GM19193 (cell line): ENCODE results near the gene GRAMD2A.

Source experiments
- POLR2A ChIP-seq: IDR thresholded peaks from 4 replicates; pipeline ENCODE4 v1.6.1; 2011; ENCODE audit not compliant: insufficient read depth, insufficient read length; ENCODE audit errors: extremely low read depth

Gene GRAMD2A

DNA sequence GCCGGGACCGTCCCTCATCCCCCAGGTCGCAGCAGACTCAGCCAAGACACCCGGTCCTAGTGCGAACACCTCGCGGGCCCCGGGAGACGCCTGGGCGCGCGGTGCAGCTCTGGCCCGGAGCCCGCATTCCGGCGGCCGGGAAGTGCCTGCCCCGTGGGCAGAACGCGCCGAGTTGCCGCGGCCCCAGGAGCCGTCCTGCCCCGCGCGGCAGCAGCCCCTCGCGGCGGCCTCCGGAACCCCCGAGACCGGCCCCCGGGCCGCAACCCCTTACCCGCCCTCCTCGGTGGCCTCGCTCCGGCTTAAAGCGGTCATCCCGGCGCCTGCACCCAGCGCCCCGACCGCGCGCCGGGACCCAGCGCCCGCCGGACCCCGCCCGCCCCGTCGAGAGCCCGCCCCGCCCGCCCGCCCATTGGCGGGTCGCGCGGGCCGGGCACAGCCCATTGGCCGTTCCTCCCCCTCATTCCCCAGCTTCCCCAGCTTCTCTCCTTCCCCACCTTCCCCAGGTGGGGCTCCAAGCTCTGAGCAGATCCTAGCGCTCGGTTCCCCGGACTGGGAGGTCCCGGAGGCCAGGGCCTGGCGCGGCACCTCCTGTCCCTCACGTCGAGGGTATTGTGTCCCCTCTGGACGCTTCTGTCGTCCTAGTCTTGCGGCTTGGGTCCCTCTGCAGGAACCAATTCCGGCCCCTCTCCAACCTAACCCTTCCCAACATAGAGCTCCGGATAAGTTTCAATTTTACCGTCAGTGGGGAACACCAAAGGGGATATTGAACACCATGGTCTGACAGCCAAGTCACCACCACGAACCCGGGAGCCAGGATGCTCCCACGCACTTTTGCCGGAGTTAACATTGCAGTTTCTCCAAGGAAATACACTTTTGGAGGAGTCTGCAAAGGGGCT lies at the start of gene GRAMD2A:
TSS of gene GRAMD2A (minus strand) at position 328 of the 896 bp plus-strand sequence.
- no peak for TF ChIP-seq POLR2A

DNA sequence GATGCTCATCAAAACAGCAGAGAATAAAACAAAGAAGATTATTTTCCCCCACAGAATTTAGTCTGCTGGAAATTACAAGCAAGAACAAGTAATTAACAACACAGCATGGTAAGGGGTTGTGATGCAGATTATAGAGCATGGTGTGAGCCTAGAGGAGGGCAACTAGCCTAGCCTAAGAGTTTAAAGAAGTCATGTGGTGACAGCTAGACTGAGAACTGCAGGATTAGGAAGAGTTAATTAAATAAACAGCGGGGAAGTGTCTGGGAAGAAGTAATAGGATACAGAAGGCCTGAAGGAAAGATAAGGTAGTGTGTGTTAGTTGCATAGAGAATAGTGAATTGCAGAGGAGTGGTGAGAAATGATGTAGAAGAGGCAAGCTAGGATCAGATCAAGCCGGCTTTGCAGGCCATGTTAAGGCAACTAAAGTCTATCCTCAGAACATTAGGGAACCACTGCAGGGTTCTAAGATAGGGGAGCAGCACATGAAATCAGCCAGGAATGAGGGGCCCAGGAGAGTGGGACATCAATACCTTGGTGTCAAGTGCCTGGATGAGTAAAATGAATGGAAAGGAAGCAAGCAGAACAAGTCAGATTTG lies 45.3 kb upstream of the GRAMD2A start:
- TF ChIP-seq POLR2A: no peak

DNA sequence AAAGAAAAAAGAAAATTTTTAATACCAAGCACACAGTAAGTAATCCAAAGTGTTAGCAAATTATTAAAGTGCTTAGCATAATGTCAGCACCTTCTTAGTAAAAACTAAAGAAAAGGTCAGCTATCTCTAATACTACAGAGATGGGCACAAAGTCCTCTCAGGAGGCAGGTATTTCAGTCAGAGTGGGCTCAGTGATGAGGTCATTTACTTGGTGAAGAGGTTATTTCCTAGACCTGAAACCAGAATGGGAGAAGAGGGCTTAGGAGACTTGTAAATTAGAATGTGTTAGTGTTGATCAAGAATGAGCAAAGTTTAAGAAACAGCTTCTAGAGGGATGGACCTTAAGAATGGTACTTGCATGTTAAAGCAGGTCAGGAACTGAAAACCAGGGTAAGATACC lies 42.1 kb upstream of the GRAMD2A start:
- TF ChIP-seq POLR2A: no peak

DNA sequence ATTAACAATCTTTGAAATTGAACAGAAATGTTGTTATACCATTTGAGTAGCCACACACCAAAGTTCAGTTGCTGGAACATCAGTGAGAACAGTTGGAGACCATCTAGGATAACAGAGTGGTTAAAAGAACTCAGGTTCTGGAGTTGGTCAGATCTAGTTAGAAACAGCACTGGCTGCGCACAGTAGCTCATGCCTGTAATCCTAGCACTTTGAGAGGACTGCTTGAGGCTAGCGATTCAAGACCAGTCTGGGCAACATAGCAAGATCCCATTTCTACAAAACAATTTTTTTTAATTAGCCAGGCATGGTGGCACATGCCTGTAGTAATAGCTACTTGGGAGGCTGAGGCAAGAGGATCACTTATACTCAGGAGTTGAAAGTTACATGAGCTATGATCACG lies 41.0 kb upstream of the GRAMD2A start:
- TF ChIP-seq POLR2A: no peak

DNA sequence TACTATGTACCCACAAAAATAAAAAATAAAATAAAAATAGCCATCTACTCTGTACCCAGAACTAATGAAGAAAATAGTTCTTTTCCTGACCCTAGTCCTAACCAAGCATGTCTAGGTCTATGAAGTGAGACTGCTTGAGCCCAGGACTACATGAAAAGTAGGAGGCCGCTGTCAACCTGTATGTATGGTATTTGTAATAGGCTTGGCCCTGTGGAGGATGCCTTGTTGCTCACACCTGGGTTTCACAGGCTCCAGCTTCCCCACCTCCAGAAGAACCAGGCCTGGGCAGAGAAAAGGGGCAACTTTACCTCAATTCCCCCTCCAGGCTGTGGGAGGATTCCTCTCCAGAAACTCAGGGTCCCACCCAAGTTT lies 40.3 kb upstream of the GRAMD2A start:
- TF ChIP-seq POLR2A: no peak

DNA sequence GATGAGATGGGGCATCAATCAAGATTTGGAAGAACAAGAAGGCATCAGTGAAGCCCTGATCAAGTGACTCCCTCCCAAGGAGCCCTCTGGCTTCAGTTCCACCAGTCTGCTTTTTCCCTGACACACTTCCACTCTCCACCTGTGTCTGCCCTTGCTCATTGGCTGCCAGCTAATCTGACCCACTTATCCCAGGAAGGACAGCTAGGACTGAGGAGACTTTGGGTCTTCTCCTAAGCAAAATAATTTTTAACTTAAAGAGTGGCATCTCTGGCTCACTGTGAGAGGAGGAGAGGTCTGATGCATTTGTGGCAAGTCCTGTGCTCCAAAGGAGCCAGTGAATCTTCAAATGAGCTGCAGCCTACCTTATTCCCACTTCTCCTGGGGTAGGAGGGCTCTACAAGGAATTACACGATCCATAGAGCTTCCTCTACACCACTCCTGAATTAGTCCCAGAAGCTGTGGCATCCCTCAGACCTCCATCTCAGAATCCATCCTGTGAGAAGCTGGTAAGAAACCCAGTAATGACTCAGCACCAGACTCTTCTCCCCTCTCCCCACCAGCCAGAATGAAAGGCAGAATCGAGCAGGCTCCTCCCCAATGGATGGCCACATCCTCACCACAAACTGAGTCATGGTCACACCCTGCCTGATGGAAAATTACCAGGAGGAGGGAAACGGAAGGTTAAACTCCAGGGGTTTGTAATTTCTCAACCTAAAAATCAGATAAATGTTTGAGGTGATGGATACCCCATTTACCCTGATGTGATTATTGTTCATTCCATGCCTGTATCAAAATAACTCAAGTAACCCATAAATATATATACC lies 39.7 kb upstream of the GRAMD2A start:
- peak; percentile 29 for TF ChIP-seq POLR2A

DNA sequence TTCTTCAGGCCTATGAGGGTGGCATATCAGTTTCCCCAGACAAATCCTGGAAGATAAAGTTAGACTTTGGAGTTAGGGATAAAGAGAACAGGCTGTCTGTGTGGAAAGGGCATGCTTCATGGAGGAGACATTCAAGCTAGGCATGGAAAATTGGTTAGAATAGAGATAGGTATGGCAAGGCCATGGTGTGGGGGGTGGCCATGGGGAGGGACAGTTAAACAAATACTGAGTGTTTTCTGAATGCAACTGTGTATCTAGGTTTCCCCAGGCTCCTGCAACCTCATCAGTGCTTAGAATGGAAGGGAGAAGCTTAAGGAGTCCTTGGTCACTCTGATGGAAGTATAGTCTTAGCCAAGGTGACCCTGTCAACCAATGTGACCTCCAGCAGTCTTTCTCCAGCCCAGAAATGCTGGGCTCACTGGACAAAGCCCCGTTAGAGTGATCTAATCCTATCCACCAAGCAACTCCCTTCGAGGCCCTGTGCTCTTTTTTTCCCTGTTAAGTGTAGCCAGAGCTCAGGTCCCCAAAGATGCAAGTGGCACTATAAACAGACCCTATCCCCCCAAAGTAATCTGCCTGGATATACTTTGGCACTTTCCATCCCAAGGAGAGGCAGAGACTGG lies 38.9 kb upstream of the GRAMD2A start:
- no peak for TF ChIP-seq POLR2A

DNA sequence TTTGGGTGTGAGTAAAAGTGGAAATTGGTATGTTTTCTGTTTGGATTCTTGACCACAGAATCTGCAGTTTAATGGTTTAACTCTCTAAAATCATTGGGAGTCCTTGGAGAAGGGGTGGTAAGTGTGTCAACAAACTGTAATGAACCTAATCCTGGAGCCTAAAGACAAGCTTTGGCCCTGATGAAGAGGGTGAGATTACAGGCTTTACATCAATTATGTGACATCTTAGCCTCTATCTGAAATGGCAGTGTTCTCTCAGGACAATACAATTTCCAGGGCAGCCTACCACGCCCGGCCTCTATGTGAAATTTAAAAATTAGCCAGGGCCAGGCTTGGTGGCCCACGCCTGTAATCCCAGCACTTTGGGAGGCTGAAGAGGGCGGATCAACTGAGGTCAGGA lies 37.7 kb upstream of the GRAMD2A start:
- TF ChIP-seq POLR2A: no peak

DNA sequence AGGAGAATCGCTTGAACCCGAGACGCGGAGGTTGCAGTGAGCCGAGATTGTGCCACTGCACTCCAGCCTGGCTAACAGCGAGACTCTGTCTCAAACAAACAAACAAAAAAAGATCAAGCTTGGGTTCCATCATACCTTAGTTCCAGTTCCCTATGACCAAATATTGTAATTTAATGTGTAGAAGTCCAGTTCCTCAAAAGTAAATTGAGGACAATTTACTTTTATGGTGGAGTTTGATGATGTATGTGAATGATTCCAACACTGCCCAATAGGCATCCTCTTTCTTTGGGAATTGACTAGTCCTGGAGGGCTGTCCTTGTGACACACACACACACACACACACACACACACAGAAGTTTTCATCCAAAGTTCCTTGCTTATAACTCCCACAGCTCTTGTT lies 36.2 kb upstream of the GRAMD2A start:
- TF ChIP-seq POLR2A: no peak

DNA sequence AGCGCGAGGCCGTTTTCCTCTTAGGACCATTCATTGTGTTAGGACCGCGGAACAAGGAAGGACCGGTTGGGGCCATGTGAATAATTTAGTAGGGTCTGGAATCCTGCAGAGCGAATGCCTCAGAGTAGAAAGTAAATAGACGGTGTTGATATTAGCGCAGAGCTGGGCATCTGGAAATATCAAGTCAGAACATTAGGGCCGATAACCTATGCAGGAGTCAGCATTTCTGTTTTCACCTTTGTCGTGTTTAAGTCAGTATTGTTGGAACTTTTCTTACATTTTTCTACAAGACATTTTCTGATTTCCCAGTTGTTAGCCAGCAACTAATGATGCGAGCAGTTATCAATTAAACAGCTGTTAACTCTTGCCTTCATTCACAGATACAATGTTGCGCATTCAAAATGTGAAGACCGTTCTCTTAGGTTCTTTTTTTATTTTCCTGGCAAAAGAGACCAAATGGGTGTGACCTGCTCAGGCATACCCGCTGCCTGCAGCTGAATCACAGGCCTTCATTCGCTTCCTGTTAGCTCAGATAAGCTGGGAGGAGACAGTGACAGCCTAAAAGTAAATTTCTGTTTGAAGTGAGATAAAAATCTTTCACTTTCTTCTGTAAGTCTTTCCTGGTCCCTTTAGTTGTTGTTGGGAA lies 34.4 kb upstream of the GRAMD2A start:
- no peak for TF ChIP-seq POLR2A

DNA sequence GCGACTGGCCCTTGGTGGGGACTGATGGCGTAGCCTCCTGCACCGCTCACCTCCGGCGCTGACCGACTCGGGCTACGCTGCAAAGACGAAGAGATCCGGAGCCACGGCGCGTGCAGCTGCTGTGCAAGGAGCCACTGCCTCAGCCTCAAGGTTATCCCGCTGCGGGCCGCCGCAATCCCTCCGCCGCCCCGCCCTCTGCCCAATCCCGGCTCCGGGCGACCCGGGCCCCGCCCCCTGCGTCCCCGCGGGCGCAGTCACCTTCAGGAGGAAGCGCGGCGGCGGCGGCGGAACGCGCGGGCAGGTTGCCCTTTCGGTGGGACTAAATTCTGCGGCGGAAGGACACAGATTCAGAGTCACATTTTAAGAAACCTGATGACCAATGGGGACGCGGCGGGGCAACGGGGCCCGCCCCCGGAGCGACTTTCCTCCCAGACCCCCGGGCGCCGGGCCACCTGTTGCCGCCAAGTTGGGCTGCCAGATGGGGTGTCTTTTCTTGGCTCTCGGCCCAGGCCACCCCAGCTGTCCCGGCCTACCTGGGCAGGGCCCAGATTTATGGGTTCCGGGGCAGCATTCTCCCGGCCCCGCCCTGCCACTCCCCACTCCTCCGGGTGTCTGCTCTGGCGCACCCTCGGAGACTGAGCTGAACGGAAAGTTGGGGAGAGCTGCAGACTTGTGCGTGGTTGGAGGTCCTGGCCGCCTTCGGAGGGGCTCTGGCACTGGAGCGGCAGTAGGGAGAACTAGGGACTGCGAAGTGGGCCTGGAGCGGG lies 33.7 kb upstream of the GRAMD2A start, which contains the start of gene PKM:
TSS of gene PKM (minus strand) at position 125 of the 767 bp plus-strand sequence. CDS start 12,093 bp downstream, outside the sequence.
- TF ChIP-seq POLR2A: peak; percentile 100

DNA sequence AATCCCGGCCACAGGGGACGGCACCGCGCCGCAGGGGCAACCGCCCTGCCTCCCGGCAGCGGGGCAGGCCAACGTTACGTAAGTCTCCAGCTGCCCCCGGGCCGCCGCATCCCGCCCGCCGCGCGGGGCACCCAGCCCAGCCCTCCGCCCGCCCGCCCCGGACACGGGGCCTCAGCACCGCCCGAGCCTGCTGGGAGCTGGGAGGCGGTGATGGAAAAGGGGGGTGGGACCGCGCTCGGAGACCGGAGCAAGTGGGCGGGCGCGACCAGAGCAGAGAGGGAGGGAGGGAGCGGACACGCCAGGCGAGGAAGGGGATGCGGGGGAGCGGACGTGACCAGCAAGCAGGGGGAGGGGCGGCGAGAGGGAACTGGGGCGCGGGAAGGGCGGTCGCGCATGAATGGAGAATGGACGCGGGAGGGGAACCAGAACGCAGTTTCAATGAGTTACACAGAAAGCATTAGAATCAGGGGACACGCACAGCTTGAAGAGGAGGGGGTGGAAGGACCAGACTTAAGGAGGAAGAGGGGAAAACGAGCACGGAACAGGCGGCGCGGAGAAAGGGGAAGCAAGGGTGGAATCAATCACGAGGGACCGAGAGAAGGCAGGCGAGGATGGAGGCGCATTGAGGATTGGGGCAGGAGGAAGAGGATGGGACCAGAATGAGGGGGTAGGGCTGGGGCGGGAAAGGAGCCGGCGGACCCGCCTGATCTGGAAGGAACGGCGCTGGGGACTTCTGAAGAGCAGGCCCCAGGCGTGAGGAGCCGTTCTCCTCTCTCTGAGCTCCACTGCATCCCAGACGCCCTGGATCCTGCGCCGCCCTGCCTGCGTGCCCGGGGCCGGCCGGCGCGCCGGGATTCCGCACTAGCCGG lies 32.8 kb upstream of the GRAMD2A start:
- TF ChIP-seq POLR2A: no peak

DNA sequence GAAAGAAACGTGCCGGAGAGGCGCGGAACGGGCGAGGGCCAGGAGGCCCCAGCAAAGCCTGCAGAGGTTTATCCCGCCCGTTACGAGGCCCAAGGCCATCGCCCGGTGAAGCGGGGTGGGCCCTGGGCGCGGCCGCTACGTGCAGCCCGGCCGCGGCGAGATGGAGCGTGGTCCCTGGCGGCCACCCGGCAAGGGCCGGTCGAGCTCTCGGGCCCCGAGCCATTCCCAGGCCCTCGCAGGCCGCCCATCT lies 32.3 kb upstream of the GRAMD2A start:
- no peak for TF ChIP-seq POLR2A
